ENCODE results near the gene HTR2C.
"Not testable (repeated sequence)": the region's sequence is repeated elsewhere in the genome, so short reads cannot be mapped to it uniquely, and the experiment has no call there.

HTR2C gene

DNA sequence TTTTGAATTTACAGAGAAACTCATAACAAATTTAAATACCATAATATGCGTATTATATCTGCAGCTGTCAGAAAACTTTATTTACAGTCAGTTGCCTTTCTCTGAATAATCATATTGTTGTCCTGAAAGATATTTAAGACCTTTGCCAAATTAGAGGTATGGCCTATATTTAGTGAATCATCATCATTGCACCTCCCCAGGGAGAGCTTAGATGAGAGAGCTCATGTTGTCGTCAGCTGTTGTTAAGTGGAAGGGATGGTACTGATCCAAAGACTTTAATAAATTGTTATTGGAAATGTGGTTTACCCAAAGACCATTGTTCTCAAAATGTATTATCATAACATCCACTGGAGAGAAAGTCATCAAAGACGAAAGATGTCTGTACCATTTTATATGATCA lies 128.6 kb downstream of the HTR2C start:
- no peak for DNase-seq (ENCODE audit: low read depth in 2 of 2)

DNA sequence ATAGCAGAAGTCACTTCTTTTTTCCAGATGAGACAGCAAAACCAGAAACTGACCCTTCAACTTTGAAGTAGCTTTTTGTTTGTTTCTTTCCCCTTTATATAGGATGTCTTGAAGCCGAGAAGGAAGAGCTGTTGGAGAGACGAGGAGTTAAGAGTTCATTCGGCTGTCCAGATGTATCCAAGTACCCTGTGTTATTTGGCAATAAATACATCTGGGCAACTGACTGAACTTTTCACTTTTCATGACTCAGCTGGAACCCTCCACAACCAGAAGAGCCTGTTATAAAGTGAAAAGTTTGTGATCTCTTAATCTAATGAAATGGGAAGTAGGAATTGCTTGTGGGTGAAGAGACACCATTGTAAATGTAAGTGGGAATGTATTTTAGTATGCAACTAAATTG lies 131.2 kb downstream of the HTR2C start:
- no peak for DNase-seq (ENCODE audit: low read depth in 2 of 2)

DNA sequence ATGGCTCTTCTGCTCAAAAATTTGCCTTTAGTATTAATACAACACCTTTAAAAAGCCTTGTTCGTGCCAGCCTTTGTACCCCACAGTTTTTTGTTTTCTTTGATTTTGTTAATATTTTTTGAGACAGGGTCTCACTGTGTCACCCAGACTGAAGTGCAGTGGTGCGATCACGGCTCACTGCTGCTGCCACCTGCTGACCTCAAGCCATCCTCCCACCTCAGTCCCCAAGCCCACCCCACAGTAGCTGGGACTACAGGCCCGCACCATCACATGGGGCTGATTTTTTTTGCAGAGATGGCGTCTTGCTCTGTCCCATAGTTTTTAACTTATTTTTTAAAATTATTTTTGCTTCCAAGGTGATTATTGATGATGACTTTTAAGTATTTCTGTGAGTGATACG lies 134.0 kb downstream of the HTR2C start:
- no peak for DNase-seq (ENCODE audit: low read depth in 2 of 2)

DNA sequence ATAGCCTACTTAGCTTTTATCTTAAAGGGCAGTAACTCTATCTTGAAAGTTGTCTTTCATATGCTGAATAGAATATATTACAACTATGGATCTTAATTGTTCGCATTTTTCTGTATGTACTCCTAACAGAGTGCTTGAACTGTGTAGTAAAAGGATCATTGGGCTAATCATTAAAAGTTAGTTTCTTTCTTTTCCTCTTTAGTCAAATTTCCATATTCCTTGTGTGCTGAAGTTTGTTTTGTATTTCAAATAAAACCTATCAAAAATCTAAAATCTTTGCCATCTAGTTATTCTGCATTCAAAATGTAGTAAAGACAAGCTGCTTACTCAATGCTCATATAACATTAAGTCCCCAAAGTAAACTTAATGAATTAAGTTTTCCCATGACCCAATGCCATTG lies 182.7 kb downstream of the HTR2C start:
- no peak for DNase-seq (ENCODE audit: low read depth in 2 of 2)

DNA sequence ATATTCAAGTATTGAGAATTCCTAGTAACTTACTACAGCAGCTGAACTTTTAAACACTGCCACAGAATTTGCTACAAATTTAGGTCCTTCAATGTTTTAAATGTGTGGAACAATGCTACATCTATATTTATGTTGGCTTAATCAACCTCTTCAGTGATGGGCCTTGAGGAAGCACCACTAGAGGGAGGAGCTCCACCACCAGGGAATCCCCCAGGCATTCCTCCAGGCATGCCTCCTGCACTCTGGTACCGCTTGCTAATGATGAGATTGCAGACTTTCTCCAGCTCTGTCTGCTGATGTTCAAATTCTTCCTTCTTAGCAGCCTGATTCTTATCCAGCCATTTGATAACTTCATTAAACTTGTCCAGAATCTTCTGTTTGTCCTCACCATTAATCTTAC lies 190.8 kb downstream of the HTR2C start:
- DNase-seq (ENCODE audit: low read depth in 2 of 2), result no peak

DNA sequence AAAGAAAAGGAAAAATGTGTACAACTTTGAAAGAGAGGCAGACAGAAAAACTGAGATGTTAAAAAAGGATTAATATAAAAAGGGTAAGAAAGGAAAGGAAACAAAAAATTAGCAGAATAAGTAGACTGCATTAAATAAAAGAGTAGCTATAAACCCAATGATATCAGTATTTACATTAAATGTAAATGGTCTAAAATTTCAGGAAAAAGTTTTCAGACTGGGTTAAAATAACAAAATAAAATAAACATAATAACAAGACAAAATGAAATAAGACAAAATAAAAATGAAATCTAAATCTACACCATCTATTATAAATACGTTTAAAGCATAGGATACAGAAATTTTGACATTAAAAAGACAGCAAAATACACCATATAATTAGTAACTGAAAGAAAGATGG lies 199.0 kb downstream of the HTR2C start:
- no peak for DNase-seq (ENCODE audit: low read depth in 2 of 2)

DNA sequence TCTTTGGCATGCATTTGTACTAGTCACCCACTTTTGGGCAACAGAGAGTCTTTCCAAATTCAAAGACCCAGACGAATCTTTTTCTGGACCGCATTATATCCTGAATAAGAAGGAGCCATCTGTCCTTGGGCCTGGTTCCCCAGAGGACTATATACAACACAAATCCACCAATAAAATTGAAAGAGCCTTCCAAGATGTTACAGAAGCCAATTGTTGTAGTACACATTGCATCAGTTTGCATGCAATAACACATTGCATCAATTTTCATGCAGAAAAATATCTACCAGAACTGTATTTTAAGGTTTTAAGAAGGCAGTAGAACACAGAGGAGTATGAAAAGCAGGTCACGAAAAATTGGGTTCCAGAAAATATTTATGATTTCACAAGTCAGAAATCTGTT lies 203.2 kb downstream of the HTR2C start:
- no peak for DNase-seq (ENCODE audit: low read depth in 2 of 2)

DNA sequence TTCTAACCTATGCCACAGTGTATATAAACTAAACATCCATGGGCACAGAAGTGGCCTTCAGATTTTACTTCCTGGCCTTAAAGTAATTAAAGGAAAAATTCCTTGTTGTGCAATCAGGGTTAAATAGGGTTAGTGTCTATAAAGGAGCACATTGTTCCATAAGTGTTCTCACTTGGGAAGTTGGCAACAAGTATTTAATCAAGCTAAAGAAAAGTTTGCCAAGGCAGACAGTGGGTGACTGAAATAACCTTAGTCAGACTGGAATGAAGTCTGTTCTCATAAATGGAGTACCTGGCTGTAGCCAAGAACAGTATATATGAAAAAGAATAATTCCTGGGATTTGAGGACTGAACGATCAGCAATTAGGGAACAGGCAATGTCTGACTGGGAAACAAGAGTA lies 213.6 kb downstream of the HTR2C start:
- DNase-seq (ENCODE audit: low read depth in 2 of 2), result no peak

DNA sequence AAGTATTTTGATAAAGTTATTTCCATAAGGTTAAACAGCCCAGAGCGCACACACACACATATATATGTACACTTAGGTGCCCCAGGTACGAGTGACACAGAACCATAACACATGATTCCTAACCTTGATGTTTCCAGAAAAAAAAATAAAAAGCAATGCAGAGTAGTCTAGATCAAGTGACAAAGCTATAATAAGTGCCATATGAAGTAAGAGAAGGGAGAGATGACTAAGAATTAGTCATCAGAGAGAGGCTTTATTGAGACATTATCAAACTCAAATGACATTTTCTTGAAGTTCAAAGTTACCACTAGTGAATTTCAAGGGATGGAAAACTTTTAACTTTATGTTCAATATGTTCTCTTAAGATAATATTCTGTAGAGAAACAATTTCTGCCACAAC lies 215.0 kb downstream of the HTR2C start:
- DNase-seq (ENCODE audit: low read depth in 2 of 2), result no peak

DNA sequence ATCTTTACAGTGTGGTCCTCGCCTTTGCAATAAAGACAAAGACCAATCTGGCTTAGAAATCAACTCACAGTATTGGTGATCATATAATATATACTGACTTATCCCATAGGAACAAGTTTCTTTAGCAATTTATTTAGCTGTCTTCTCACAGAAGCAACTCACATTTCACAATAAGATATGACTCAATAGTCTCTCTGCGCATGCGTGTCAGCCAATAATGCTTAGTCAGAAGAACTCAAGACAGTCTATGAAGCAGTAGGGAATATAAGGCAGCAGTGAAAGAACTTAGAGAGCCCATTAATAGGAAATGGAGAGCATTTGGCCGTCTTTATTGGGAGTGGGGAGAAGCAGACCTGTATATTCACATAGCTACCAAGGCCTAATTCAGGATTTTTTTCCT lies 216.8 kb downstream of the HTR2C start:
- DNase-seq (ENCODE audit: low read depth in 2 of 2), result no peak

DNA sequence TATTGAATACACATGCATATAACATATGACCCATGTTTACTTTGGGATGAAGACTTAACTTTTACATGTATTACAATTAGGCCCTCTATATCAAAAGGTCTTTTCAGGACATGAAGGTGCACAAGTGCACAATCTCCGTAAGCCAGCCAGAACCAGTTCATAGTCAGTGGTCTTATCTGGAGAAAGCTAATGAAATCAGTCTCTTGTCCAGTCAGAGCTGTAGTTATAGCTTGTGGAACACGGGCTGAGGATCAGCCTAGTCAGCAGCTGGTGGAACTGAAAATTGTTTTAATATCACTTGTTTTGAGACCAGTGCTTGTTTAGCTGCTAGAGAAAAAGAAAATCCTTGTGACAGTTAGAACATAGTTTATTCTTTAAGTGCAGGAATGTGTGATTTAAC lies 235.6 kb downstream of the HTR2C start:
- no peak for DNase-seq (ENCODE audit: low read depth in 2 of 2)

DNA sequence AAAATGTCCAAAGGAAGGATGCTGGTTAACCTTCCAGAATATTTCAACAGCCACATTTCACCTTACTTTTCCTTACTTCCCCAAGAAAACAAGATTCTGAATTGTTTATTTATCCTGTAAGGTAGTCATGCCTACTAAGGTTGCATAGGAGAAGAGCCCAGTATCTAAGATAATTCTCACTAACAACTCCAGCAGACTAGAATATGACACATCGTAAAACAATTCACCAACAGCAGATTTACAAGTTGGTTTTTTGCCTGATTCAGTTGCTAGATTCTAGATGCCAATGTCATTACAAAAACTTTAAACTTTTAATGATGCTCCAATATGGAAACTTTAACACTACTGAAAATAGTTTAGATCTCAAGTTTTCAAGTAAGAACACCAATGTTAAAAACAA lies 257.2 kb downstream of the HTR2C start:
- DNase-seq (ENCODE audit: low read depth in 2 of 2), result no peak

DNA sequence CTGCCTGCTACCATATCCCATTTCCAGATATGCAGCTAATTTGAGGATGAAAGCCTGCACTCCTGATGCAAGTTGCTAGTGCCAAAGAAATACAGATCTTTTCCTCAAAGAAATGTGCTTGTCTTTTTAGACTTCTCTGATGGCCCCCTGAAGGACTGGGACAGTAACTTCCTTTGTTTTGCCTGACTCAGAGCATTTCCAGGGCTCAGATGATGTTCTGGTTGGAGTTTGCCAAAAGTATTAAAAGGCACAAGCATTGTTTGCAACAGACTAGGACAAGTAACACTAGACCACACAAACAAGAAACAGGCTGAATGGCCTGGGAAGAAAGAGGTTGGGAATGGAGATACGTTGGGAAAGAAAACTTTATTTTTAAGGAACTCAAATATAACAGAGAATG lies 258.3 kb downstream of the HTR2C start:
- no peak for DNase-seq (ENCODE audit: low read depth in 2 of 2)

DNA sequence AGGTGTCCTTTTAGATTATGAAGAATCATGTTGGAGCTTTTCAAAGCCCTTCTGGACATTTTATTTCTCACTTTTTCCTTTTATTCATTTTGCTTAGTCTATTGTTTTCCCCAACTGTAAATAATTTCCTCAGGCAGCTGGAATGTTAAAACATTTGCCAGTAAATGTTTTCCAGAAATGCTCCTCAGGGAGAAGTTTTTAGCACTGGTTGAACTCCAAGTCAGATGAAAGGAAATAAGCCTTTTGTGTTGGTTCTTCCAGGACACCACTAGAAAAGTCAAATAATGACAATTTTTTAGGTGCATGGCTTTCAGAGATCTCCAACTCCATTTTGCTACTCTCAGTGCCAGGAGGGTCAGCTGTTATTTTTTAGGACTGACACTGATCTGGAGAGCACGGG lies 305.6 kb downstream of the HTR2C start:
- DNase-seq (ENCODE audit: low read depth in 2 of 2), result no peak

DNA sequence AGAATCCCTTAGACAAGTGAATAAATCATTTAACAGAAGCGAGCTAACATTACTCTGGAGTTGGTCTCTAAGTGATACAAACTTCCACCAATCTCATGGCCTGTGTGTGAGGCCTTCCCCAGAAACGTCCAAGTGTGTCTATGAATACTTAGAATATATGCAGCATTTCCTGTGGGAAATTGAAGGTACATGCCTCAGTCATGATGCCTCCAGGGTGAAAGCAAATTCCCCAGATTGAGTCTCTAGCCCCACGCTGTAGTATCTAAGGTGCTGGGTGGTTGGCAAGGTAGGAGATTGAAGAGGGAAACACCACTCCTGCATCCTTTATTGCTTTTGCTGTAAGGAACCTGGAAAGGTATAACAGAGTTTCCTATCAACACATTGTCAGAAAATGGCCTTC lies 319.7 kb downstream of the HTR2C start:
- no peak for DNase-seq (ENCODE audit: low read depth in 2 of 2)

DNA sequence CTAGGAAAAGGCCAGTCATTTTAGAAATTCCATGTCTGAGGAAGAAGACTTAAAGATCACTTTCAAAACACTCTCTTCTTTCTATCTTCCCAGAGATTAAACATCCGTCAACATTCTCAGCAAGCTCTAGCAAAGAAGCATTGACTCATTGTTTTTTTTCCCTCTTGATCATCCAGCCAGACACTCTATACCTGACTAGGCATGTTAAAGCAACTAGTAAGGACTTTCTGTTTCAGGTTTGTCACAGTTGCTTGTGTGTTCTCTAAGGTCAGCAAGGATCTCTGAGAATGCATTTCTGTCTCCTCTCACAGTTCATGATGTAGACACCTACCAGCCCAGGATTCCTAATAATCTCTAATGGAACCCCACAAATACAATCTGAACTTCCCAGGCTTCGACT lies 321.4 kb downstream of the HTR2C start:
- DNase-seq (ENCODE audit: low read depth in 2 of 2), result no peak

DNA sequence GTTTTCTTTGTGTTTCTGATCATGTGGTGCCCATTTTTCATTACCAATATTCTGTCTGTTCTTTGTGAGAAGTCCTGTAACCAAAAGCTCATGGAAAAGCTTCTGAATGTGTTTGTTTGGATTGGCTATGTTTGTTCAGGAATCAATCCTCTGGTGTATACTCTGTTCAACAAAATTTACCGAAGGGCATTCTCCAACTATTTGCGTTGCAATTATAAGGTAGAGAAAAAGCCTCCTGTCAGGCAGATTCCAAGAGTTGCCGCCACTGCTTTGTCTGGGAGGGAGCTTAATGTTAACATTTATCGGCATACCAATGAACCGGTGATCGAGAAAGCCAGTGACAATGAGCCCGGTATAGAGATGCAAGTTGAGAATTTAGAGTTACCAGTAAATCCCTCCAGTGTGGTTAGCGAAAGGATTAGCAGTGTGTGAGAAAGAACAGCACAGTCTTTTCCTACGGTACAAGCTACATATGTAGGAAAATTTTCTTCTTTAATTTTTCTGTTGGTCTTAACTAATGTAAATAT lies 323.2 kb downstream of the HTR2C start:
- DNase-seq (ENCODE audit: low read depth in 2 of 2), result no peak

DNA sequence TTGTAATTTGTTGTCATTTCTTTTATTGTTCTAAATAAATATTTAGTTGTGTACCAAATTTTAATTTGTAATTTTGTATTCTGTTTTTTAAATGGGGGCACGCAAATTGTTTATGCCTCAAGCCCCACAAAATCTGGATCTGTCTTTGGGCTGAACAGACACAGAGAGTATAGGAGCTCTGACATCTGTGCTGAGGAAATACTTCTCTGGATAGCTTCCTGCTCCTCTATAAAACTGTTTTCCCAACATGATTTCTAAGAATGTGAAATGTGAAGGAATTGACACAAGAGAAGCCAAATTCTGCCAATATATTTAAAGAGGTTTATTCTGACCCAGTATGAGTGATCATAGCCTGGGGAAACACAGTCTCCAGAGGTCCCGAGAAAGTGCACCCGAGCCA lies 340.5 kb downstream of the HTR2C start:
- no peak for DNase-seq (ENCODE audit: low read depth in 2 of 2)

DNA sequence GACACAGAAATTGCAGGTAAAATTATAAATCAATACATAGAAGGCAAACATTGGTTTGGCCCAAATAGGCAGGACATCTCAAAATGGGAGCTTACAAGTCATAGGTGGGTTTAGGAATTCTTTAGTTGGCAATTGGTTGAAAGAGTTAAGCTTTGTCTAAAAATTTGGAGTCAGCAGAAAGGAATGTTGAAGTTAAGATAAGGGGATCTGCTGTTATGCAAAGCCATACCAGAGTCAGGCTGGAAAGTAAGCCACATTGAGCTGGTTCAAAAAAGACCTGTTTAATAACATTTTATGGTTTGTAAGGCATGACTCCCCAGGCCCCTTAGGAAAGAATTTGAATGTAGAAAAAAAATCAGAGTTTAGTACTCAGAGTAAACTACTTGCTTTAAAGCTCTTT lies 341.0 kb downstream of the HTR2C start:
- no peak for DNase-seq (ENCODE audit: low read depth in 2 of 2)

DNA sequence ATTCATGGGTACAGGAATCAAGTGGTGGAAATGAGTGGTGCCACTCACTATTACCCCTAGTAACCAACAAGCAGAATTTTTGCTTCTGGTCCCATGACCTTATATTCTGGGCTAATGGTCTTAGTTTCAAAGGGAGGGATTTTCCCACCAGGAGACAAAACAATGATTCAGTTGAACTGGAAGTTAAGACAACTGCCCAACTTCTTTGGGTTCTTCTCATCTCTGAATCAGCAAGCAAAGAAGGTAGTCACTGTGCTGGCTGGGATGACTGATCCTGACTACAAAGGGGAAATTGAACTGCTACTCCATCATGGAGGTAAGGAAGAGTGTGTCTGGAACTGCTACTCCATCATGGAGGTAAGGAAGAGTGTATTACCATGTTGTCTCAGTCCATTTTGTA lies 346.3 kb downstream of the HTR2C start:
- no peak for DNase-seq (ENCODE audit: low read depth in 2 of 2)

DNA sequence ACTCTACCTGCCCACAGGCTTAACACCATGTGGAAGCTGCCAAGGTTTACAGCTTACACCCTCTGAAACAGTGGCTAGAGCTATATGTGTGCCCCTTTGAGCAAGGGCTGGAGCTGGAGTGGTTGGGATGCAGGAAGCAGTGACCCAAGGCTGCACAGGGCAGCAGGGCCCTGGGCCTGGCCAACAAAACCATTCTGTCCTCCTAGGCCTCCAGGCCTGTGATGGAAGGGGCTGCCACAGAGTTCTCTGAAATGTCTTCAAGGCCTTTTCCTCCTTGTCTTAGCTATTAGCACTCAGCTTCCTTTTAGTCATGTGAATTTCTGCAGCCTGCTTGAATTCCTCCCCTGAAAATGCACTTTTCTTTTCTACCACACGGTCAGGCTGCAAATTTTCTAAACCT lies 348.7 kb downstream of the HTR2C start:
- DNase-seq (ENCODE audit: low read depth in 2 of 2), result no peak

DNA sequence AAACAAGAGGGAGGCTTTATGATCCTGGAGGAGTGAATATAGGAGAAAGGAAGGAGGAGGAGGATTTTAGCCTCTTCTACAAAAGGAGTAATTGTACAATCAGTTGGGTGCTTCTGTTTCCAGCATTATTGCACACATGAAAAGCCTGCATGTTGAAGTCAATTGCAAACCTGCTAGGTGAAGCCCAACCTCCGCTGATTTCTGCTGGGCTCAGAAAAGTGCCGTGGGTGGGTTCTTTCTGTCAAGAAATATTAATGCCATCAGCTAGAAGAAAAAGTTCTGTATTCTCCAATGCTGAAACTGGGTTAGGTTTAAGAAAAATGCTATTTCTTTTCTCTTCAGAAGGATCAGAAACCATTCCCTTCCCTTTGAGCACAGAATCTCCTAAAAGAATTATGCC lies 349.4 kb downstream of the HTR2C start:
- DNase-seq (ENCODE audit: low read depth in 2 of 2), result not testable (repeated sequence)

DNA sequence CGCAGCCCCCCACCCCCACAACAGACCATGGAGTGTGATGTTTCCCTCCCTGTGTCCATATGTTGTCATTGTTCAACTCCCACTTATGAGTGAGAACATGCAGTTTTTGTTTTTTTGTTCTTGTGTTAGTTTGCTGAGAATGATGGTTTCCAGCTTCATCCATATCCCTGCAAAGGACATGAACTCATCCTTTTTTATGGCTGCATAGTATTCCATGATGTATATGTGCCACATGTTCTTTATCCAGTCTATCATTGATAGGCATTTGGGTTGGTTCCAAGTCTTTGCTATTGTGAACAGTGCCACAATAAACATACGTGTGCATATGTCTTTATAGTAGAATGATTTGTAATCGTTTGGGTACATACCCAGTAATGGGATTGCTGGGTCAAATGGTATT lies 353.2 kb downstream of the HTR2C start:
- not testable (repeated sequence) for DNase-seq (ENCODE audit: low read depth in 2 of 2)

DNA sequence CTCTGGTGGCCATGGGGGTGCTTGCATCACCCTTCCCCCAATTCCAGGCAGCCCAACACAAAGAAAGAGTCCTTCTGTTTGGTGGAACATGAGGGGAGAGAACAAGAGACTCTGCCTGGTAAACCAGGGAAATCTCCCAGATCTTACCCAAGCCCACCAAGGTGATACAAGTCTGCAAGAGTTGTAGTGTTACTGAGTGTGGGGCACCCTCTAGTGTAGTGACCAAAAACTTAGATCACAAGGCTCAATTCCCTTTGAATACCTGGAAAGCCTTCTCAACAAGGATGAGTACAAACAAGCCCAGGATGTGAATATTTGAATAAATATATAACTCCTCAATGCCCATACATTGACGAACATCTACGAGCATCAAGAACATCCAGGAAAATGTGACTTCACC lies 368.8 kb downstream of the HTR2C start:
- no peak for DNase-seq (ENCODE audit: low read depth in 2 of 2)

Data from stimulated activated CD4-positive, alpha-beta T cell treated with anti-CD3 and anti-CD28 coated beads, Interleukin-15, amount 100 ng/mL, for 48 hours (primary cell).